ENCODE measurements around the gene CDKAL1. TPM values are rescaled to one million over a fixed set of nuclear protein-coding genes. Genes with fewer than 3 reads are reported as not detected.

Gene CDKAL1
- total and polyA plus RNA-seq, 9 of the 15 experiments (the other 6 are each of a cell fraction or from before 2014, with no cell fraction given), result 11.2 to 36.3 (median 20.1) TPM

- POLR2A ChIA-PET, result no interaction called here
- TF ChIP-seq CEBPB (tag; IDR thresholded peaks at IDR 0.05) (no peak), ZNF274 (IDR thresholded peaks at IDR 0.05; ENCODE audit: borderline replicate concordance, low read depth, low read length) (no peak), SIN3B (IDR thresholded peaks at IDR 0.05; ENCODE audit: low read depth) (no peak), ATF6 (CRISPR knock-in tag; IDR thresholded peaks at IDR 0.05) (no peak), GATAD2B (IDR thresholded peaks at IDR 0.05; ENCODE audit: borderline replicate concordance) (no peak), SNRNP70 (optimal IDR thresholded peaks at IDR 0.05; ENCODE audit: low read depth, low read length) (no peak), TRIM25 (IDR thresholded peaks at IDR 0.05; ENCODE audit: borderline replicate concordance) (no peak), LARP7 (IDR thresholded peaks at IDR 0.05) (no peak), ZBTB7A (IDR thresholded peaks at IDR 0.05; ENCODE audit: borderline replicate concordance, control insufficient read depth, low read depth, low read length) (no peak), ILK (tag; IDR thresholded peaks at IDR 0.05; ENCODE audit: borderline replicate concordance, low read depth) (no peak), JUNB (CRISPR knock-in tag; conservative IDR thresholded peaks at IDR 0.05) (no peak), PCBP2 (IDR thresholded peaks at IDR 0.05; ENCODE audit: low read depth, low read length, poor library complexity, severe bottlenecking) (no peak), MEF2D (tag; conservative IDR thresholded peaks at IDR 0.05; ENCODE audit: low read depth) (no peak), ZNF431 (CRISPR knock-in tag; IDR thresholded peaks at IDR 0.05) (no peak), ETV6 (IDR thresholded peaks at IDR 0.05; ENCODE audit: borderline replicate concordance in 1 of 2, low read depth in 2 of 2, low read length in 1 of 2) (no peak), ETV6 (CRISPR knock-in tag; IDR thresholded peaks at IDR 0.05; ENCODE audit: borderline replicate concordance) (no peak), CHD4 (IDR thresholded peaks at IDR 0.05; ENCODE audit: insufficient read depth, insufficient replicate concordance, low read depth, low read length, poor library complexity, severe bottlenecking) (no peak), KLF16 (IDR thresholded peaks at IDR 0.05) (no peak), TEAD1 (CRISPR knock-in tag; IDR thresholded peaks at IDR 0.05) (no peak)
- TF ChIP-seq, protein P1, sequence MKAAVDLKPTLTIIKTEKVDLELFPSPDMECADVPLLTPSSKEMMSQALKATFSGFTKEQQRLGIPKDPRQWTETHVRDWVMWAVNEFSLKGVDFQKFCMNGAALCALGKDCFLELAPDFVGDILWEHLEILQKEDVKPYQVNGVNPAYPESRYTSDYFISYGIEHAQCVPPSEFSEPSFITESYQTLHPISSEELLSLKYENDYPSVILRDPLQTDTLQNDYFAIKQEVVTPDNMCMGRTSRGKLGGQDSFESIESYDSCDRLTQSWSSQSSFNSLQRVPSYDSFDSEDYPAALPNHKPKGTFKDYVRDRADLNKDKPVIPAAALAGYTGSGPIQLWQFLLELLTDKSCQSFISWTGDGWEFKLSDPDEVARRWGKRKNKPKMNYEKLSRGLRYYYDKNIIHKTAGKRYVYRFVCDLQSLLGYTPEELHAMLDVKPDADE (conservative IDR thresholded peaks at IDR 0.05; ENCODE audit: control insufficient read depth, low read depth, low read length), result no peak
- H3K4me1 ChIP-seq (replicated peaks in 1 of 2; ENCODE audit: control insufficient read depth in 2 of 2, insufficient read depth in 2 of 2, low read length in 2 of 2), result no peaks in the 10 kb centered on the region
- 28% methylated on average over 4 of the region's 4 CpGs for WGBS (ENCODE audit: insufficient coverage, low coverage, missing lambda C conversion rate)
- CTCF ChIA-PET (ENCODE audit: low intra/inter-chr PET ratio), result no interaction called here
- BruUV-seq (replicated peaks), result no TSS peak
- H4K20me1 ChIP-seq (replicated peaks; ENCODE audit: control insufficient read depth, insufficient read depth, low read length), result no peaks in the 10 kb centered on the region
- no peaks in the 10 kb centered on the region for H3K9me3 ChIP-seq (replicated peaks; ENCODE audit: control insufficient read depth, insufficient read depth, low read depth, low read length)
- intact Hi-C loops (cut with micrococcal nuclease), result no loop called here
- H3K4me2 ChIP-seq (ENCODE audit: insufficient read depth, low read length), result no peak overlapping the region
- no peak overlapping the region for H3K4me3 ChIP-seq
- FAIRE-seq (no peak), DNase-seq (ENCODE audit: extremely low read depth in 1 of 4, low spot score in 3 of 4) (no peak), ATAC-seq (no peak)
- no peaks in the 10 kb centered on the region for H3K9me1 ChIP-seq (ENCODE audit: control insufficient read depth, insufficient read depth, low read length)
- H2AFZ ChIP-seq (ENCODE audit: low read depth, low read length), result no peak overlapping the region
- no peak overlapping the region for H3K9ac ChIP-seq (ENCODE audit: insufficient read depth in 1 of 2, low read depth in 2 of 2, low read length in 2 of 2)
- in situ Hi-C loops (cut with MboI), result no loop called here
- H3K27ac ChIP-seq (ENCODE audit: extremely low read depth, low read depth, low read length), result no peak overlapping the region
- peaks cover 15 to 19% of the 10 kb centered on the region in 2 experiments; a peak in 4 of 5 replicates for H3K27me3 ChIP-seq (ENCODE audit: control insufficient read depth in 2 of 2, insufficient read depth in 2 of 2, low read length in 2 of 2)
- H3K79me2 ChIP-seq (ENCODE audit: control insufficient read depth, insufficient read depth, low read length), result no peaks in the 10 kb centered on the region
- no peaks in the 10 kb centered on the region for H3K36me3 ChIP-seq (ENCODE audit: control insufficient read depth, insufficient read depth, low read length)
Measured at GRCh38 chr6:21278375-21278745, 744.1 kb downstream of the CDKAL1 start.

All from K562 (cell line).